ENCODE measurements around the gene IGFL2. TPM values are rescaled to one million over a fixed set of nuclear protein-coding genes. Genes with fewer than 3 reads are reported as not detected.
"Not testable (repeated sequence)": the region's sequence is repeated elsewhere in the genome, so short reads cannot be mapped to it uniquely, and the experiment has no call there.

Gene IGFL2
- total RNA-seq (ENCODE audit: unreplicated experiment): not detected
- long read RNA-seq: 0 reads

GRCh38 chr19:46147791-46148288 lies at the start of gene IGFL2:
Gene IGFL2, plus strand, starts transcription at chr19:46148238. Its CDS starts 41 bp downstream, at chr19:46148279.
- no peak for DNase-seq (ENCODE audit: low spot score)
- Mint-ChIP-seq H3K36me3 (ENCODE audit: low read depth, unreplicated experiment) (no peaks in the 10 kb centered on the region), H3K4me3 (ENCODE audit: unreplicated experiment) (no peak within 1 kb of the TSS), H3K27ac (ENCODE audit: unreplicated experiment) (no peak within 1 kb of the TSS), H3K9me3 (ENCODE audit: unreplicated experiment) (no peaks in the 10 kb centered on the region), H3K4me1 (ENCODE audit: unreplicated experiment) (peaks cover 11% of the 10 kb centered on the region), H3K27me3 (ENCODE audit: unreplicated experiment) (no peaks in the 10 kb centered on the region)
- no peak for TF ChIP-seq CTCF (IDR thresholded peaks at IDR 0.05; ENCODE audit: unreplicated experiment)

GRCh38 chr19:46100344-46100743 lies 47.7 kb upstream of the IGFL2 start:
- Mint-ChIP-seq H3K4me3 (ENCODE audit: unreplicated experiment) (no peak overlapping the region), H3K36me3 (ENCODE audit: low read depth, unreplicated experiment) (peaks cover 5% of the 10 kb centered on the region), H3K4me1 (ENCODE audit: unreplicated experiment) (no peaks in the 10 kb centered on the region), H3K27me3 (ENCODE audit: unreplicated experiment) (peaks cover 5% of the 10 kb centered on the region), H3K9me3 (ENCODE audit: unreplicated experiment) (peaks cover 8% of the 10 kb centered on the region), H3K27ac (ENCODE audit: unreplicated experiment) (no peak overlapping the region)
- TF ChIP-seq CTCF (IDR thresholded peaks at IDR 0.05; ENCODE audit: unreplicated experiment): no peak
- DNase-seq (ENCODE audit: low spot score): no peak

DNA sequence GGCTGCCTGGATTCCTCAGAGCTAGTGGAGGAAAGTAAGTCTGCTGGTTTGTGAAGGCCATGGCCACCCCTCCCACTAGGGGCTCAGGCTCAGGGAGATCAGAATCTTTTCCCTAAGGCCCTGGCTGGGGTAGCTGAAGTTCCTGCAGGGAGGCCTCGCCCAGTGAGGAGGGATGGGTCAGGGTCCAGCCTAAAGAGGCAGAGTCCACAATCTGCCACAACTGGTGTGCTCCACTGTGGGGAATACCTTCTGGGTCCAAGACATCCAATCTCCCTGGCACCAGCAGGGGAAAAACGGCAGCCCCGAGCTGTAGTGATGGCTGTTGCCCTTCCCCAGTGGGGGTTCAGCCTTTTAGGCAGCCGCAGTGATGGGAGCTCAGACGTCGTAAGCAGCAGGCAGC lies 46.7 kb upstream of the IGFL2 start:
- Mint-ChIP-seq H3K9me3 (ENCODE audit: unreplicated experiment) (peaks cover 8% of the 10 kb centered on the region), H3K4me1 (ENCODE audit: unreplicated experiment) (no peaks in the 10 kb centered on the region), H3K36me3 (ENCODE audit: low read depth, unreplicated experiment) (peaks cover 5% of the 10 kb centered on the region), H3K27ac (ENCODE audit: unreplicated experiment) (no peak overlapping the region), H3K4me3 (ENCODE audit: unreplicated experiment) (no peak overlapping the region), H3K27me3 (ENCODE audit: unreplicated experiment) (peaks cover 5% of the 10 kb centered on the region)
- DNase-seq (ENCODE audit: low spot score): no peak
- TF ChIP-seq CTCF (IDR thresholded peaks at IDR 0.05; ENCODE audit: unreplicated experiment): no peak

DNA sequence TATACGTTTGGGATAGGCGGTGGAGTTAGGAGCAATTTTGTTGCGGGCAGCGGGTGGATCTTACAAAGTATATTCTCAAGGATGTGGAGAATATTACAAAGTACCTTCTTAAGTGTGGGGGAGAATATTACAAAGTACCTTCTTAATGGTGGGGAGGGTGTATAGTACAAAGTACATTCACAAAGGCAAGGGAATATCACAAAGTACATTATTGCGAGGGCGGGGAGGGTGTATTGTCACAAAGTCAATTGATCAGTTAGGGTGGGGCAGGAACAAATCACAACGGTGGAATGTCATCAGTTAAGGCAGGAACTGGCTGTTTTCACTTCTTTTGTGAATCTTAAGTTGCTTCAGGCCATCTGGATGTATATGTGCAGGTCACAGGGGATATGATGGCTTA lies 45.7 kb upstream of the IGFL2 start:
- not testable (repeated sequence) for H3K27me3 Mint-ChIP-seq (ENCODE audit: unreplicated experiment); H3K27ac Mint-ChIP-seq (ENCODE audit: unreplicated experiment)

GRCh38 chr19:46107371-46107770 lies 40.7 kb upstream of the IGFL2 start:
- Mint-ChIP-seq H3K4me3 (ENCODE audit: unreplicated experiment) (no peak overlapping the region), H3K36me3 (ENCODE audit: low read depth, unreplicated experiment) (no peaks in the 10 kb centered on the region), H3K27ac (ENCODE audit: unreplicated experiment) (no peak overlapping the region), H3K27me3 (ENCODE audit: unreplicated experiment) (no peaks in the 10 kb centered on the region), H3K4me1 (ENCODE audit: unreplicated experiment) (no peaks in the 10 kb centered on the region), H3K9me3 (ENCODE audit: unreplicated experiment) (no peaks in the 10 kb centered on the region)
- TF ChIP-seq CTCF (IDR thresholded peaks at IDR 0.05; ENCODE audit: unreplicated experiment): no peak
- no peak for DNase-seq (ENCODE audit: low spot score)

More for the DNA sequence above, 45.7 kb upstream of the IGFL2 start:
- not testable (repeated sequence) for DNase-seq (ENCODE audit: low spot score); H3K4me3 Mint-ChIP-seq (ENCODE audit: unreplicated experiment); H3K36me3 Mint-ChIP-seq (ENCODE audit: low read depth, unreplicated experiment); H3K4me1 Mint-ChIP-seq (ENCODE audit: unreplicated experiment); H3K9me3 Mint-ChIP-seq (ENCODE audit: unreplicated experiment)

All from endothelial cell (in vitro differentiated cells).